Measurements from ENCODE around the gene KLHL18. TPM values are rescaled to one million over a fixed set of nuclear protein-coding genes. Genes with fewer than 3 reads are reported as not detected.

Gene KLHL18
- total RNA-seq, result 10 to 100 TPM; 32.7 to 51.0 (median 44.5) TPM

- TF ChIP-seq, protein P1, sequence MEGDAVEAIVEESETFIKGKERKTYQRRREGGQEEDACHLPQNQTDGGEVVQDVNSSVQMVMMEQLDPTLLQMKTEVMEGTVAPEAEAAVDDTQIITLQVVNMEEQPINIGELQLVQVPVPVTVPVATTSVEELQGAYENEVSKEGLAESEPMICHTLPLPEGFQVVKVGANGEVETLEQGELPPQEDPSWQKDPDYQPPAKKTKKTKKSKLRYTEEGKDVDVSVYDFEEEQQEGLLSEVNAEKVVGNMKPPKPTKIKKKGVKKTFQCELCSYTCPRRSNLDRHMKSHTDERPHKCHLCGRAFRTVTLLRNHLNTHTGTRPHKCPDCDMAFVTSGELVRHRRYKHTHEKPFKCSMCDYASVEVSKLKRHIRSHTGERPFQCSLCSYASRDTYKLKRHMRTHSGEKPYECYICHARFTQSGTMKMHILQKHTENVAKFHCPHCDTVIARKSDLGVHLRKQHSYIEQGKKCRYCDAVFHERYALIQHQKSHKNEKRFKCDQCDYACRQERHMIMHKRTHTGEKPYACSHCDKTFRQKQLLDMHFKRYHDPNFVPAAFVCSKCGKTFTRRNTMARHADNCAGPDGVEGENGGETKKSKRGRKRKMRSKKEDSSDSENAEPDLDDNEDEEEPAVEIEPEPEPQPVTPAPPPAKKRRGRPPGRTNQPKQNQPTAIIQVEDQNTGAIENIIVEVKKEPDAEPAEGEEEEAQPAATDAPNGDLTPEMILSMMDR (IDR thresholded peaks at IDR 0.05), result peak in 1 of 3 donors; percentile 55
- no peak for TF ChIP-seq POLR2A (IDR thresholded peaks at IDR 0.05)
- peak; percentile 91 to 98 for DNase-seq (ENCODE audit: low spot score in 2 of 2)
- H3K4me3 ChIP-seq (ENCODE audit: low read depth, poor library complexity, severe bottlenecking), result peak within 1 kb of the TSS; percentile 85
- intact Hi-C loops (cut with DNase I; ENCODE audit: low total_unique reads), result no loop called here
- 0% methylated on average over 32 to 82 of the region's 82 CpGs for WGBS, 2 donors
These were observed at the start of gene KLHL18, which contains the start of gene KIF9 for GRCh38 chr3:47282424-47283192. TSS of gene KLHL18 (plus strand) at chr3:47282944. CDS start at chr3:47282966, 22 bp downstream. TSS of gene KIF9 (minus strand) at chr3:47282799. CDS start at chr3:47277374, 5,425 bp downstream.

GRCh38 chr3:47238017-47238416, 44.7 kb upstream of the KLHL18 start:
- WGBS, 2 donors, result 93 to 96% methylated on average over 3 of the region's 3 CpGs
- intact Hi-C loops (cut with DNase I; ENCODE audit: low total_unique reads), result no loop called here
- no peak for DNase-seq (ENCODE audit: low spot score in 2 of 2)
- no peak overlapping the region for H3K4me3 ChIP-seq (ENCODE audit: low read depth, poor library complexity, severe bottlenecking)
- no peak for TF ChIP-seq POLR2A (IDR thresholded peaks at IDR 0.05)
- TF ChIP-seq, protein P1 (IDR thresholded peaks at IDR 0.05), result no peak

DNA sequence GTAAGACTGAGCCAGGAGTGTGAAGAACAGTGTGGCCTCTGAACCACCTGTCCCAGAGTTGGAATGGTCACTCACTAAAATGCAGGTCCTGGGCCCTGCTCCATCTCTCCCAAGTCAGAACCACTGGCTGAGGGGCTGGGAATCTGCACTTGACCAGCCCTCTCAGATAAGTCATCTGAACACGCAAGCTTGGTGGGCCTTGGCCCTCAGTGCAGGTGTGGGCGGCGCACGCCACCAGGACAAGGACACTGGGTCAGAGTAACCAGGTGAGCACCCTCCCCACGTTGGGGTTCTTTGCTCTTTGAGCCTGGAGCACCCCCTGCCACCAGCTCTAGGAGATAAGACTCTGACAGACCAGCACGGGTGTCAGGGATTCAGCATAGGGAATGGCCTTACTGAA, 42.8 kb upstream of the KLHL18 start:
- DNase-seq (ENCODE audit: low spot score in 2 of 2), result no peak

DNA sequence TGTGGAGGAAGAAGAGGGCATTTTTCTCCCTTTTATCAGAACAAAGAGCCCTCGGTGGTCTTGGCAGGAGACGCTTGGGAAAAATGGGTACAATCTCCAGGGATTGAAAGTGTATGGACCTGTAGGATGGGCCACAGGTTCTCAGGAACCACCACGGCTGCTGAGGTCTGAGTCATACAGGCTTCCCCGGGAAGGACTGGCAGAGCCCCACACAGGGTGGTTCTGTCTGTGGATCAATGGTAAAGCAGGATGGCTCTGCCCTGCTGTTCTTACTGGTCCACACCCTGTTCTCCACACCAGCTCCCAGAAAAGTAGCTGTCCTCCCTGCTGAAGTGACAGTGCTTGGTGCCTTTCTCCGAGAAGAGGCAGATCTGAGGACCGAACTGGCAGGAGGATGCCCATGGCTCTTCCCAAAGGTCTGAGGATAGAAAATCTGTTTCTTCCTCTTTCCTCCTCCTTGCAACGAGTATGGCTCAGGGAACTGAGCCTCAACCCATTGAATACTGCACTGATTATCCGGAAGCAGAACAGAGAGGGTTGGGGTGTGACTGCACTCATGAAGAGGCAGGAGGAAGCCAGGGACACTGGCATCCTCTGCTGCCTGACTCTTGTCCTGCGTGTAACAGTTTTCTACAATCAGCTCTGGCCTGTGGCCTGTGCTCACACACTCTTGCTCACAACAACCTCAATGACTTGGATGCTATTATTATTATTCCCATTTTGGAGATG, 39.2 kb upstream of the KLHL18 start:
- TF ChIP-seq, protein P1 (IDR thresholded peaks at IDR 0.05), result no peak
- no peak for TF ChIP-seq POLR2A (IDR thresholded peaks at IDR 0.05)
- DNase-seq (ENCODE audit: low spot score in 2 of 2), result no peak
- no peak overlapping the region for H3K4me3 ChIP-seq (ENCODE audit: low read depth, poor library complexity, severe bottlenecking)
- intact Hi-C loops (cut with DNase I; ENCODE audit: low total_unique reads), result no loop called here
- WGBS, 2 donors, result 76 to 86% methylated on average over 9 of the region's 9 CpGs

More for the DNA sequence above, 42.8 kb upstream of the KLHL18 start:
- intact Hi-C loops (cut with DNase I; ENCODE audit: low total_unique reads), result no loop called here
- no peak overlapping the region for H3K4me3 ChIP-seq (ENCODE audit: low read depth, poor library complexity, severe bottlenecking)
- WGBS, 2 donors, result 93 to 95% methylated on average over 6 of the region's 6 CpGs
- TF ChIP-seq, protein P1 (IDR thresholded peaks at IDR 0.05), result no peak
- TF ChIP-seq POLR2A (IDR thresholded peaks at IDR 0.05), result no peak

DNA sequence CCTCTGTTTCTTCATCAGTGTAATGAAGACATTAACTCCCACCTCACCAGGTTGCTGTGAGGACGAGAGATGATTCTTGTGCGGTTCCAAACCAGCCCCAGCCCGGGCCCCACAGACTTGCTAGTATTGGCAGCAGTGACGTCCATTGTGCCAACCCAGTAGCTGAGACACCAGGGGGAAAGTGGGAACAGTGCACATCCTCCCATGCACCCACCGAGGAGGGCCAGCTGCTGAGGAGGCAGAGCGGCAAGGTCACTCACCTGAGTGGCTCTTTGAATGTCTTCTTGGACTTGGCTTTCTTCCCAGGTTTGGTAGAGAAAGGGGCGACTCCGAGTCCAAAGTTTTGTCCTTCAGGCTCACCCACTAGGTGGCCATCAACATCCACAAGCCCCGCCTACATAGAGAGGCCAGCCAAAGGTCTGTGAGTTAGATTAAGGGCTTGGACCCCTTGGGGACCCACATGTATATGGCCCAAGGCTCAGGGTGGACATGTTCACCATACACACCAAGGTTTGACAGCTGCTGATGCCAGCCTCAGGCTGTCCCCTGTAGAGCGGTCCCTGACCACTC, 38.1 kb upstream of the KLHL18 start:
- 81 to 93% methylated on average over 9 to 10 of the region's 10 CpGs for WGBS, 2 donors
- intact Hi-C loops (cut with DNase I; ENCODE audit: low total_unique reads), result no loop called here
- DNase-seq (ENCODE audit: low spot score in 2 of 2), result no peak
- H3K4me3 ChIP-seq (ENCODE audit: low read depth, poor library complexity, severe bottlenecking), result no peak overlapping the region
- no peak for TF ChIP-seq POLR2A (IDR thresholded peaks at IDR 0.05)
- TF ChIP-seq, protein P1 (IDR thresholded peaks at IDR 0.05), result no peak

Data from lower leg skin (tissue), 4 donors.